Progenitor cell of endocrine pancreas (in vitro differentiated cells): ENCODE results near the gene CXCL3. TPM values are rescaled to one million over a fixed set of nuclear protein-coding genes. Genes with fewer than 3 reads are reported as not detected.

Source experiments
- DNase-seq: peaks from one replicate; pipeline ENCODE4 v3.0.0; 2021; ENCODE audit warnings: low spot score; ENCODE audit not compliant: unreplicated experiment
- H3K27ac Mint-ChIP-seq: 2 replicates; pipeline ENCODE4 v1.8.0; 2021; ENCODE audit warnings: mild to moderate bottlenecking, moderate library complexity, mixed read lengths
- H3K27me3 Mint-ChIP-seq: 2 replicates; pipeline ENCODE4 v1.8.0; 2021; ENCODE audit warnings: mixed read lengths
- H3K36me3 Mint-ChIP-seq: 2 replicates; pipeline ENCODE4 v1.8.0; 2022; ENCODE audit warnings: mixed read lengths; ENCODE audit not compliant: insufficient read depth
- H3K4me1 Mint-ChIP-seq: 2 replicates; pipeline ENCODE4 v1.8.0; 2021; ENCODE audit warnings: low read depth, mixed read lengths
- H3K4me3 Mint-ChIP-seq: 2 replicates; pipeline ENCODE4 v1.8.0; 2021; ENCODE audit warnings: low read depth, mild to moderate bottlenecking, moderate library complexity, mixed read lengths
- H3K9me3 Mint-ChIP-seq: 2 replicates; pipeline ENCODE4 v1.8.0; 2021; ENCODE audit warnings: low read depth, mixed read lengths
- CTCF ChIP-seq: fragments of 200-600 bp; sonication (generic); IDR thresholded peaks from one replicate; pipeline ENCODE4 v1.5.0; 2021; ENCODE audit warnings: antibody characterized with exemption, mild to moderate bottlenecking; ENCODE audit not compliant: unreplicated experiment
- total RNA-seq: library from RNA; stranded (reverse); gene quantifications from 2 replicates; pipeline ENCODE4 v1.2.1, GENCODE V29; 2021

CXCL3 gene
- total RNA-seq, 1 donor from 2014 or later: 1.7 TPM

GRCh38 chr4:74066232-74066631 lies 27.7 kb upstream of the CXCL3 start:
- H3K4me3 Mint-ChIP-seq: no peak overlapping the region
- H3K27me3 Mint-ChIP-seq: no peaks in the 10 kb centered on the region
- no peaks in the 10 kb centered on the region for H3K36me3 Mint-ChIP-seq
- TF ChIP-seq CTCF: no peak
- H3K4me1 Mint-ChIP-seq: peaks cover 18% of the 10 kb centered on the region
- no peak for DNase-seq
- H3K9me3 Mint-ChIP-seq: peaks cover 3% of the 10 kb centered on the region
- H3K27ac Mint-ChIP-seq: no peak overlapping the region

GRCh38 chr4:74065115-74065642 lies 26.7 kb upstream of the CXCL3 start:
- no peak for TF ChIP-seq CTCF
- Mint-ChIP-seq H3K9me3 (peaks cover 3% of the 10 kb centered on the region), H3K4me3 (no peak overlapping the region), H3K27me3 (no peaks in the 10 kb centered on the region), H3K27ac (no peak overlapping the region), H3K4me1 (peaks cover 18% of the 10 kb centered on the region), H3K36me3 (no peaks in the 10 kb centered on the region)
- DNase-seq: no peak

GRCh38 chr4:74063859-74064258 lies 25.4 kb upstream of the CXCL3 start:
- no peaks in the 10 kb centered on the region for H3K27me3 Mint-ChIP-seq
- H3K27ac Mint-ChIP-seq: no peak overlapping the region
- H3K9me3 Mint-ChIP-seq: peaks cover 3% of the 10 kb centered on the region
- H3K4me1 Mint-ChIP-seq: peaks cover 20% of the 10 kb centered on the region
- H3K36me3 Mint-ChIP-seq: no peaks in the 10 kb centered on the region
- no peak overlapping the region for H3K4me3 Mint-ChIP-seq
- DNase-seq: no peak
- no peak for TF ChIP-seq CTCF

- DNase-seq: no peak
- Mint-ChIP-seq H3K36me3 (no peaks in the 10 kb centered on the region), H3K27ac (no peak overlapping the region), H3K4me3 (no peak overlapping the region), H3K4me1 (peaks cover 20% of the 10 kb centered on the region), H3K27me3 (no peaks in the 10 kb centered on the region), H3K9me3 (peaks cover 3% of the 10 kb centered on the region)
- TF ChIP-seq CTCF: no peak
Measured at GRCh38 chr4:74062953-74063352, 24.5 kb upstream of the CXCL3 start.

- H3K4me1 Mint-ChIP-seq: peaks cover 20% of the 10 kb centered on the region
- no peaks in the 10 kb centered on the region for H3K27me3 Mint-ChIP-seq
- DNase-seq: no peak
- peaks cover 3% of the 10 kb centered on the region for H3K9me3 Mint-ChIP-seq
- H3K36me3 Mint-ChIP-seq: no peaks in the 10 kb centered on the region
- H3K27ac Mint-ChIP-seq: no peak overlapping the region
- no peak for TF ChIP-seq CTCF
- H3K4me3 Mint-ChIP-seq: no peak overlapping the region
Measured at GRCh38 chr4:74061430-74061829, 22.9 kb upstream of the CXCL3 start.
